ENCODE measurements around the gene GNG8.

- TF ChIP-seq CTCF (IDR thresholded peaks at IDR 0.05), result no peak
- TF ChIP-seq POLR2AphosphoS5 (IDR thresholded peaks at IDR 0.05), result no peak
- TF ChIP-seq POLR2A (IDR thresholded peaks at IDR 0.05), result no peak
- no peak for TF ChIP-seq EP300 (IDR thresholded peaks at IDR 0.05; ENCODE audit: low read depth)
Measured at GRCh38 chr19:46598372-46598917, 37.6 kb downstream of the GNG8 start.
